ENCODE measurements around the gene TUT4.

Gene TUT4

DNA sequence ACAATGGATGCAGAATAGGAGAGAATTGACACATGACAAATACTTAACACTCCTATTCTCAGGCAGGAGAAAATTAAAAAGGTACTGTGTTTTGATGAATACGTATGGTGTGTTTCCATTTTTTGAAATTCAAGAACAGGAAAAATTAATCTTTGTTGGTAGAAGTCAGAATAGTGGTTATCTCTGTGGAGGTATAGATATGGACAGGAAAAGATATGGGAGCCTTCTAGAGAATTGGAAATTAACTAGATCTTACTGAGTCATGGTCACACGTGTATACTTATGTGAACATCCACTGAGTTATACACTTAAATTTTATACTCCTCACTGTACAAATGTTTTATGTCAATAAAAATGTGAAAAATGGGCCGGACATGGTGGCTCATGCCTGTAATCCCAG lies 9.9 kb upstream of the TUT4 start:
- no peak for DNase-seq (ENCODE audit: extremely low spot score)

DNA sequence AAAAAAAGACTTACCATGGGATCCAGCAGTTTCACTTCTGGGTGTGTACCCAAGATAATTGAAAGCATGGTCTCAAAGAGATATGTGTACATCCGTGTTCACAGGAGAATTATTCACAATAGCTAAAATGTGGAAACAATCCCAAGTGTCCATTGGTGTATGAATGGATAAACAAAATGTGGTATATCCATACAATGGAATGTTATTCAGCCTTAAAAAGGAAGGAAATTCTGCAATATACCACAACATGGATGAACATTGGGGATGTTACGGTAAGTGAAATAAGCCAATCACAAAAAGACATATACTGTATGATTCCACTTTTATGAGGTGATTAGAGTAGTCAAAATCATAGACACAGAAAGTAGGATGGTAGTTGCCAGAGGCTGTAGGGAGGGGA lies 7.0 kb upstream of the TUT4 start:
- no peak for DNase-seq (ENCODE audit: extremely low spot score)
- CTCF ChIA-PET = no interaction called here
- POLR2A ChIA-PET = no interaction called here
- TF ChIP-seq FOXM1 (IDR thresholded peaks at IDR 0.05; ENCODE audit: borderline replicate concordance) = no peak
- TF ChIP-seq ZNF384 (IDR thresholded peaks at IDR 0.05) = no peak
- TF ChIP-seq L3MBTL2 (conservative IDR thresholded peaks at IDR 0.05) = no peak
- no peak for TF ChIP-seq CTBP1 (IDR thresholded peaks at IDR 0.05; ENCODE audit: borderline replicate concordance)
- TF ChIP-seq SP1 (IDR thresholded peaks at IDR 0.05) = no peak

More for the DNA sequence above, 9.9 kb upstream of the TUT4 start:
- no peak for TF ChIP-seq ELF4 (IDR thresholded peaks at IDR 0.05)
- no peak for TF ChIP-seq SP1 (IDR thresholded peaks at IDR 0.05)
- TF ChIP-seq FOXM1 (IDR thresholded peaks at IDR 0.05; ENCODE audit: borderline replicate concordance) = no peak
- TF ChIP-seq FOXK2 (IDR thresholded peaks at IDR 0.05) = no peak
- TF ChIP-seq HDGF (IDR thresholded peaks at IDR 0.05; ENCODE audit: borderline replicate concordance) = no peak
- TF ChIP-seq TARDBP (IDR thresholded peaks at IDR 0.05) = no peak
- TF ChIP-seq LEF1 (IDR thresholded peaks at IDR 0.05; ENCODE audit: borderline replicate concordance) = no peak
- TF ChIP-seq ARNT (IDR thresholded peaks at IDR 0.05) = no peak
- TF ChIP-seq L3MBTL2 (conservative IDR thresholded peaks at IDR 0.05) = no peak
- TF ChIP-seq SUZ12 (IDR thresholded peaks at IDR 0.05) = no peak
- TF ChIP-seq ZNF384 (IDR thresholded peaks at IDR 0.05) = no peak
- no peak for TF ChIP-seq FOXA1 (IDR thresholded peaks at IDR 0.05)
- no peak for TF ChIP-seq NFRKB (IDR thresholded peaks at IDR 0.05)
- TF ChIP-seq PKNOX1 (IDR thresholded peaks at IDR 0.05) = no peak
- TF ChIP-seq BHLHE40 (IDR thresholded peaks at IDR 0.05; ENCODE audit: borderline replicate concordance) = no peak
- POLR2A ChIA-PET = no interaction called here
- CTCF ChIA-PET = no interaction called here

DNA sequence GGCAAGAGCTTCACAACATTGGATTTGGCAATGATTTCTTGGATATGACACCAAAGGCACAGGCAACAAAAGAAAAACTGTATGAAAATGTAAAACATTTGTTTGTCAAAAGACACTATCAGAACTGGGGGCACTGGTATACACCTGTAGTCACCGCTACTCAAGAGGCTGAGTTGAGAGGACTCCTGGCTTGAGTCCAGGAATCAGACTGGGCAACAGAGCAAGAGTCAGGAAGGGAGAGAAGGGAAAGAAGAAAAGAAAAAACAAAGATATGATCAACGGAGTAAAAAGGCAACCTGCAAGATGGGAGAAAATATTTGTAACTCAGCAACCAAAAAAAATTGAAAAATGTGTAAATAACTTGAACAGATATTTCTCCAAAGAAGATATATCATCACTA lies 6.0 kb upstream of the TUT4 start:
- POLR2A ChIA-PET = no interaction called here
- CTCF ChIA-PET = interaction anchor here (0.6 kb wide), 1 partner anchor 127 kb away, joined by 3 read pairs; no protein-coding TSS in a partner anchor
- TF ChIP-seq HDGF (IDR thresholded peaks at IDR 0.05; ENCODE audit: borderline replicate concordance) = no peak
- no peak for TF ChIP-seq FOXK2 (IDR thresholded peaks at IDR 0.05)
- no peak for TF ChIP-seq ARNT (IDR thresholded peaks at IDR 0.05)
- TF ChIP-seq LEF1 (IDR thresholded peaks at IDR 0.05; ENCODE audit: borderline replicate concordance) = no peak
- DNase-seq (ENCODE audit: extremely low spot score) = no peak

GRCh38 chr1:52556641-52557360 lies 3.9 kb upstream of the TUT4 start:
- CTCF ChIA-PET = no interaction called here
- no peak for DNase-seq (ENCODE audit: extremely low spot score)
- POLR2A ChIA-PET = interaction anchor here (2.3 kb wide), 1 partner anchor 153 kb away, joined by 6 read pairs; the partner anchor contains the start of genes ORC1 and PRPF38A
- no peak for TF ChIP-seq ARNT (IDR thresholded peaks at IDR 0.05)
- no peak for TF ChIP-seq FOXA1 (IDR thresholded peaks at IDR 0.05)
- TF ChIP-seq BHLHE40 (IDR thresholded peaks at IDR 0.05; ENCODE audit: borderline replicate concordance) = no peak
- TF ChIP-seq LEF1 (IDR thresholded peaks at IDR 0.05; ENCODE audit: borderline replicate concordance) = no peak
- TF ChIP-seq ZNF384 (IDR thresholded peaks at IDR 0.05) = no peak
- no peak for TF ChIP-seq NFRKB (IDR thresholded peaks at IDR 0.05)
- no peak for TF ChIP-seq SP1 (IDR thresholded peaks at IDR 0.05)
- no peak for TF ChIP-seq FOXK2 (IDR thresholded peaks at IDR 0.05)
- TF ChIP-seq TARDBP (IDR thresholded peaks at IDR 0.05) = no peak
- TF ChIP-seq FOXM1 (IDR thresholded peaks at IDR 0.05; ENCODE audit: borderline replicate concordance) = no peak
- TF ChIP-seq HDGF (IDR thresholded peaks at IDR 0.05; ENCODE audit: borderline replicate concordance) = no peak
- TF ChIP-seq CTBP1 (IDR thresholded peaks at IDR 0.05; ENCODE audit: borderline replicate concordance) = no peak
- no peak for TF ChIP-seq PKNOX1 (IDR thresholded peaks at IDR 0.05)
- no peak for TF ChIP-seq ELF4 (IDR thresholded peaks at IDR 0.05)
- no peak for TF ChIP-seq SUZ12 (IDR thresholded peaks at IDR 0.05)
- TF ChIP-seq L3MBTL2 (conservative IDR thresholded peaks at IDR 0.05) = no peak

DNA sequence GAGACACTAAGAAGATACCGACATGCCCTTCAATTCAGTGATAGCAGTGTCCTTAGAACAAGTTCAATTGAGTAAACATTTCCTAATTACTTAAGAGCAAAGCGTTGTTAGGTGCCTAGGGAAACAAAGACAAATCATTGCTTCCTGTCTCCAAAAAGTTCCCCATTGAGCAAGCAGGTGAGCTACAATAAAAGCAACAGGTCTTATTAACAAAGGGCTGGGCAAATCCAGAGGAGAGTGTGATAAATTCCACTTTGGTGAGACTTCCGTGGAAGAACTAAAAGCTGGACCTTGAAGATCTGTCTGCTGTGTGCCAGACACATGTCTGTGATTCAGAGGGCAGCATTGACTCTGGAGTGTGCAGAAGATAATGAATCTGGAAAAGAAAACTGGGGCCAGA lies 1.9 kb upstream of the TUT4 start:
- ChIA-PET CTCF (no interaction called here), POLR2A (no interaction called here)
- TF ChIP-seq ELF4 (IDR thresholded peaks at IDR 0.05) (no peak), CTBP1 (IDR thresholded peaks at IDR 0.05; ENCODE audit: borderline replicate concordance) (no peak), PKNOX1 (IDR thresholded peaks at IDR 0.05) (no peak), ZNF384 (IDR thresholded peaks at IDR 0.05) (no peak), SP1 (IDR thresholded peaks at IDR 0.05) (no peak), FOXA1 (IDR thresholded peaks at IDR 0.05) (no peak), SUZ12 (IDR thresholded peaks at IDR 0.05) (no peak), LEF1 (IDR thresholded peaks at IDR 0.05; ENCODE audit: borderline replicate concordance) (no peak)
- DNase-seq (ENCODE audit: extremely low spot score) = no peak

DNA sequence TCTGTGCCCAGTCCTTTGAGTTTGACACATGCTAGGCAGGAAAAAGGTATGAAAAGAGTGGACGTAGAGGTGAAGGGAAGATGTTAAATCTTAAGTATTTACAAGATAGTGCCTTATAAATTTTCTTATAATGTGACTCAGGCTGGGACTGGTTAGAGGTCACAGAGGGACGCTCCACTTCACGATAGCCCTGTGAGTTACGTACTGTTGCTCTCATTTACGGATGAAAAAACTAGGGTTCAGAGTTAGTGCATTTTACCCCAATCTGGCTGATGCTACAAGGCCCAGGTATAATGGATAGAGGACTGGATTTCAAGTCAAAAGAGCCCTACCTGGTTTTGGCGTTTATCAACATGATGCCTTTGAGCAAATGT lies 1.4 kb upstream of the TUT4 start:
- no peak for DNase-seq (ENCODE audit: extremely low spot score)
- POLR2A ChIA-PET = interaction anchor here (1.0 to 2.0 kb wide), 7 partner anchors 14 to 150 kb away, joined by 3 to 27 read pairs (median 6); partner anchors contain the start of genes ORC1 and PRPF38A
- CTCF ChIA-PET = interaction anchor here (1.6 kb wide), 1 partner anchor 13 kb away, joined by 3 read pairs; no protein-coding TSS in a partner anchor
- TF ChIP-seq CTBP1 (IDR thresholded peaks at IDR 0.05; ENCODE audit: borderline replicate concordance) = no peak
- TF ChIP-seq HDGF (IDR thresholded peaks at IDR 0.05; ENCODE audit: borderline replicate concordance) = no peak
- TF ChIP-seq SP1 (IDR thresholded peaks at IDR 0.05) = no peak
- TF ChIP-seq FOXK2 (IDR thresholded peaks at IDR 0.05) = no peak
- TF ChIP-seq ZNF384 (IDR thresholded peaks at IDR 0.05) = no peak
- TF ChIP-seq LEF1 (IDR thresholded peaks at IDR 0.05; ENCODE audit: borderline replicate concordance) = no peak
- no peak for TF ChIP-seq ELF4 (IDR thresholded peaks at IDR 0.05)

Measured in HEK293T (cell line).